Left kidney (tissue), 2 donors: ENCODE data around the gene TBC1D2B. TPM values are rescaled to one million over a fixed set of nuclear protein-coding genes. Genes with fewer than 3 reads are reported as not detected.
A peak's percentile ranks its signal among the peaks of the same experiment; 100 is the strongest.

ENCODE experiments used
- DNase-seq: peaks from one replicate; pipeline ENCODE4 v3.0.0-alpha.2; 2013
- polyA plus RNA-seq: library from polyadenylated mRNA; unstranded; fragments of 120-200 nt; gene quantifications from one replicate; pipeline ENCODE4 v1.2.1, GENCODE V29; 2013; ENCODE audit not compliant: insufficient read length

Gene TBC1D2B
- polyA plus RNA-seq, 1 donor, result 30.8 TPM

DNA sequence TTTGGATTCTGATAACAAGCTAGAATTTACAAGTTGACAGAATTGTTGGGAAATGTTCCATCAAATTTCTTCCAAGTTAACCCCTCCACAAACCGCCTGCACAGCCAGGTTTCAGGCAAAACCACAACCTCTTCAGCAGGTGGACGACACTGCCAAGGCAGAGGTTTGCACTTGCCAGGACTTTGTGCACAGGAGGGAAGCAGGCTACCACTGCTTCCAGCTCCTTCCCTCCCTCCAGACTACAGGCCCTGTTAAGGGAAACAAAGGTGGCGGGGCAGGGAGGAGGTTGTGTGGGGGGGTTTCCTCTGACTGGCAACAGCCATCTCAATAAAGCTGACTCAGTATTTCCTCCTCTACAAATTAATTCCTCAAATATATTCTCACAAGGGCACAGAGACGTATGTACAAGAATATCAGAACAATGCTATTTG, 42.2 kb downstream of the TBC1D2B start:
- DNase-seq, result no peak

DNA sequence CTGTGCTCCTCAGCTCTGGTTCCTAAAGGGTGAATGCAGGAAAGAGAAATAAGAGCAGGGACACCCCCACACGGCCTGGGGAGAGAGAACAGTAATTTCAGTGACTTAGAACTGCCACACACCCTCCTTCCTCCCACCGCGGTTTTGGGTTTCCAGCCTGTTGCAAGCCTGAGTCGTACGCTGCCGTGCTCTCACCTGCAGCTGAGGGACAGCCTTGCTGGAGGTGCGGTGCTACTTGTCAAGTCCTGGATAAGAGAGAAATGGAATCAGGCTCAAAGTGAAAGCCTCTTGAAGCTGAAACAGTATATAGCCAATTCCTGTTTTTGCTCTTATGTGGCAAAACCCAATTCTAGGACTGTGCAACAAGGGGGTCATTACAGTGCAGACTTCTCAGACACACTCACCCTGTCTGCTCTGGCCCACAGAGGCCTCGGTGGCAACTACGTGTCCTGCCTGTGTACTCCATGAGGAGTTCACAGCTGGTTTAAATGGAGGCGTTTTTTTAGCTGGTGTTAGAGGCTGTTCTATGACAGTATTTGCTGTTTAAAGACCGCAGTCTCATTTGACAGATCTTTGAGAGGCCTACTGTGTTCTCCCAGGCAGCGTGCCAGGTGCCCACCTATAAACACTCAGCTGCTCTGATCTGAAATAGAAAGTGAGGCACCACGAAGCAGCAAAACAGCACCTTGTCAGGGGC, 42.9 kb downstream of the TBC1D2B start:
- DNase-seq, result peak; percentile 68

DNA sequence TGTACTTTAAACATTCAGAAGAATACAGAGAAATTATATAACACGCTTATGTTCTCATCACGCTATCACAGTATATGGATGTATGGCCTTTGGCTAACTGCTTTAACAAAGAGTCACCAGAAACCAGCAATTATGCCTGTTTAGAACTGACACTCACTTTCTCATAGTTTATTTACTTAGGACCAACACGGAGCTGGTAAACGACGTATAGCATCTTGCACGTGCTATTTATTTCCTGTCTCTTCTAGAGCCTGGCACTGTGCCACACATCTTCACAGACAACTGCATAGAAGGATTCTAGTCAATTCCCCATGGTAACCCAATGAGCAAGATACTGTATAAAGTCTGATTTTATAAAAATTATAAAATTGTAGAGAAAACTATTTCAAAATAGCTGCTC, 43.6 kb downstream of the TBC1D2B start:
- DNase-seq, result no peak

DNA sequence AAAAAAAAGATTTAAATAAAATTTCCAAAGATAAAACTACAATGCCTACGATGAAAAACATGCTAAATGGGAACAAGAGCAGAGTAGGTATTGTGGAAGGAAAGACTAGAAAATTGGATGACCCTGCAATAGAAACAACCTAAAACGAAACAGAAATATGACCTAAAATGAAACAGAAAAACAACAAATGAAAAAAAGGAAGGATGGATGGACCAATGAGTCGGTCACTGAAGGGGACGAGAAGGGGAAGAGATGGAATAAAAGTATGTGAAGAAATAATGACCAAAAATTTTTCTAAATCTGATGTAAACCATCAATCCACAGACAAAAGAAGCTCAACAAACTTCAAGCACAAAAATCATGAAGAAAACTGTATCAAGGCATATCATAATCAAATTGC, 44.8 kb downstream of the TBC1D2B start:
- DNase-seq, result no peak

DNA sequence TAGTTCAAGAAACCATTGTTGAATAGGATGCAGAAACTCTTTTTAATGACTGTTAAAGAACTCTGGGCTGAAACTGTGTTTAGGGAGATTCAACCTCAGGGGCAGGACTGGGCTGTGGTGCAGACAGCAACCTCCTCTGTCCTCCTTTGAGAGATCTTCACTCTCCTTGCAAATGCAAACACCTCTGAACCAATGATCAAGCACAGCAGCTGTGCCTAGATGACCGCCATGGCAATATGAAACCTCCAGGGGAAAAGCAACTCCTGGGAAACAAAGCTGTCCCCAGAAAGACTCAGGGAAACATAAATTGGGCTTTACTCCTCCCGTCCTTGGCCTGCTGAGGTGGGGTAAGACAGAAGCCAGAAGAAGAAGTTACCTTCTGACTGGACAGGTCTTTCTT, 52.6 kb downstream of the TBC1D2B start:
- DNase-seq, result no peak

DNA sequence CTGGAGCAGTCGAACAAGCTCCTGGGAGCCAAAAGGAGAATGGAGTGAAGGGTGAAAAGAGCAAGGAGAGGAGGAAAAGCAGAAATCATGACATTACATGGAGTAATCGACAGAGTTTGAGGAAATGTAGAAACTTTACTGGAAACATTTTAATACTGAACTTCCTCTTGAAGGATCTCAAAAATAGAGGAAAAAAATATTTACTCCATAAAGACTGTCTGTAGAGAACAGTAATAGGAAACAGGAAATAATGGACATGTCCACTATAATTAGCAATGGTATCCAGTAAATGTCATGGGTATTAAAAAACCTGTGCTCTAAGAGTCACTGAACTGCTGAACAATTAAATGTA, 53.0 kb downstream of the TBC1D2B start:
- no peak for DNase-seq

DNA sequence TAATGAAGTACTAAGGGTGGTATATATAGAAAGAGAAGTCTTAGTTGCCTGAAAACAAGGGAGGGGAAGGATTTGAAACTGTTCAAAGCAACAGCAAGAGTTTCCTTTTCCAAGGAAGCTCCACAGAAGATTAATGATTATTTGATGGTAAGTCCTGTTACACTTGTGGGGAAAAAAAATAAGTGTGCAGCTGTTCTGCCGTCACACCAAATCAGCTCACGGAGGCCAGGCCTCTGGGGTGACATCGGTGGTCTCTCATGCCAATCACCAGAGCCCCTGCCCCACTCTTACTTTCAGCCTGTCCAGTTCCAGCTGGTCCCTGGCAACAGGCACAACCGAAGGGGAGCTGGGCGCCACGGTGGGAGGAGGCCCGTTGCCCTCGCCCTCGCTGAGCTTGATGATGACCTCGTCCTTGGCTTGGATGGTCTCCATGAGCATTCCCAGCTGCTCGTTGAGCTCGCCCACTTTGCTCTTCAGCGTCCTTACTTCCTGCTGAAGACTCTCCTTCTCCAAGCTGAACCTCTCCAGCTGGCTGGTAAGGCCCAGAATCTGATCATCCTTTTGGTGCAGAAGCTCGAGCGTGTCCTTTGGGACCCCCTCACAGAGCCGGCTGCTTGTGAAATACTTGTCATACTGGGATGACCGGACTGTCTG, 53.5 kb downstream of the TBC1D2B start:
- DNase-seq, result no peak

DNA sequence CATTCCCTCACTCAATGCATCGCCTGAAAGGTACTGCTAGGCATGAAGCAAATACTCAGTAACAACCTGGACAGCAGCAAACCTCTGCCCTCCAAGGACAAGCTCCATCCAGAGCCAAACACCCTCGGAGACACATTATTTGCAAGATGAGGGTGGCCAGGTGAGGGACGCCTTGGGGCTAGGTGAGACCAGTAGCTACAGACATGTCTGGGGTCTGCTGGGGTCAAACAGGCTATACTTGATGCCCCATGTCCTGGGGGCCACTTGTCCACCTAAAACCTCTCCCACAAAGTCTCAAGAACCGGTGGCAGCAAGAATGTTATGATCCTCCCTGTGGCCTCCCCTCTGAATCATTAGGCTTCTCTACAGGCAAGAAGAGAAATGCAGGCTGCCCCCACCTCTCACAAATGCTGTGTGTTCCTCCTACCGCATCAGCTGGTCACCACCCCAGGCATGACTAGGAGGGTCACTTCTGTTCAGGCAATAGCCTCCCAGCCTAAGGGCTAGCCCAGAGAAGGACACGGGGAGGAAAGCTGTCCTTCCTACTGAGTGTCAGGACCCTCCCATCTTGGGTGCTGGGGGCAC, 54.3 kb downstream of the TBC1D2B start:
- DNase-seq, result no peak

DNA sequence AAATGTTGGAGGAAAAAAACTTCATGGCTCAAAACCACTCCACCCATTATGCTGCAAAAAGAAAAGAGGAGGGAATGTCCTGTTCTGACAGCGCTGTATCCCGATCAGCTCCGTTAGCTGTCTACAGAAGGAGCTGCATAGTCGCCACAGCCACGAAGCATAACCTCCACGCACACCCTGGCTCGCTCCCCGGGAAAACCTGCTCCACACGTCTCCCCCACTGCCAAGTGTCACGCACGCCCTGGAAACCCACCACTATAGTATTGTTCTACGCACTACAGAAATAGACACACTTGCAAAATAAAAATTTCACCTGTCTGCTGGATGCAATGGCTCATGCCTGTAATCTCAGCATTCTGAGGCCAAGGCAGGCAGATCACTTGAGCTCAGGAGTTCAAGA, 55.8 kb downstream of the TBC1D2B start:
- no peak for DNase-seq

DNA sequence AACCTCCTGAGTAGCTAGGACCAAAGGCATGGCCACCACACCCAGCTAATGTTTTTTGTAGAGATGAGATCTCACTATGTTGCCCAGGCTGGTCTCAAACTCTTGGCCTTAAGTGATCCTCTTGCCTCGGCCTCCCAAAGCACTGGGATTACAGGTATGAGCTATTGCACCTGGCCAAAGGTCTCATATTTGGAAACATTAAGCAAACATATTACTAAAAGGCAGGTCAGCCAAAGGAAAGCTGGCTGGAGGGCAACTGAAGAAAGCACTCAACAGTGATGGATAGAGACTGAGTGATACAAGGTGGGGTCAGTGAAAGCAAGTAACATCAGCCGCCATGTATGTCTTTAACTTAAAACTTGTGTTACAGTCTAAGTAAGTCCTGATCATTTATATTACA, 57.5 kb downstream of the TBC1D2B start:
- no peak for DNase-seq

DNA sequence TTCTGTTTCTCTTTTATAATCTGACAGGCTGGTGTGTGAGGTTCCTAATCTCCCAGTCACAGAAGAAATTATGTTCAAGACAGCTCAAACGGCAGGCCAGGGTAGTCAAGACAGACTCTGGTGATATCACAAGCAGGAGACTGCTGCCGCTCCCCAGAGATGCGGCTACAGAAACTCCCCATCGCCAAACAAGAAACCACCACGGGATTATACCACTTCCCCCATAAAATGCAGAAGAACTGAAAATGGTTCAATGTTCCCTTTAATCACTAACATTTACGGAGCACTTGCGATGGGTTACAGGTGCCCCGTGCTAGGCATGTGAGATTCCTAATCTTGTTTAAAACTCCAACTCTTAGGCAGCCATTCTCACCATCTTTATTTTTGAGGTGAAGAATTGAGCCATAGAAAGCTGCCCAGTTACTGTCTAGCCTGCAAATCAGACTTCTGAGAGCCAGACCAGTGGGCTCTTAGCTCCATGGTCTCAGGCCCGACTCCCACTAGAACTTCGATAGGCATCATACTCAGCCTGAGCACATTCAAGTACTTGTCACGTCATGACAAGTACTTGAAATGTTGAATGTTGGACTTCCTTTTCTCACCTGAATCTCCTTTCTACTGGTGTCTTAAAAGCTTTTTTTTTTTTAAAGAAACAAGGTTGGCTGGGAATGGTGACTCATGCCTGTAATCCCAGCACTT, 58.4 kb downstream of the TBC1D2B start:
- DNase-seq, result no peak

DNA sequence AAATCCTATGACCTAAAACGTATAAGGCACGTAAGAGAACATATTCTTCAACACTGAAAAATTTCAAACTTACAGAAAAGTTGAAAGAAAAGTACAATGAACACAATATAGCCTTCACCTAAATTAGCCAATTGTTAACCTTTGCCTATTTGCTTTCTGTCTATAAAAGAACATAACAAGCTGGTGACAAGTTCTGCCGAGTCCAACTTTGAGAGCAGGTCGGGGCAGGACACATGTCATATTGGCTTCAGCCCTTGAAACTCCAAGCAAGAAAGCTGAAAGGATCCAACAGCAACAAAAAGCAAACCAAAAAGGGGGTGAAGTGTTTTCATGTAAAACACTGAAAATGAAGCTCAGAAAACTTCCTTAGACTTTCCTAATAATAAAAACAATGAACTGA, 59.1 kb downstream of the TBC1D2B start:
- DNase-seq, result no peak

DNA sequence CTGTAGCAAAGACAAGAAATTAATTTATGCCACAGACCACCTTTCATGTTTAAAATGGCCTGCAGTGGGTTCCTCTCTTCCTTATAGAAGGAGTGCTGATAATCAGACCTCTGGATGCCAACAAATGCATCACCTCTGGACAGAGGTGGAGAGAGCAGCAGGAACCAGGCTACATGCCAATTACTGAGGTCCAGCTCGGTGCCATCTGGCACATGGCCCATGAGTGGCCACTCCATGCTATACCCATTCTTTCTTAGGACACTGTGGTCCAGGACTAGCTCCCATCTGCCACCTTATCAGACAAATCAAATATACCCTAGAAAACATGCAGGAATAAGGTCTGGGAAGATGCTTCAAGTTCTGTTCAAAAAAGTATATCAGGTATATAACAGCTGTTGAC, 60.7 kb downstream of the TBC1D2B start:
- no peak for DNase-seq

DNA sequence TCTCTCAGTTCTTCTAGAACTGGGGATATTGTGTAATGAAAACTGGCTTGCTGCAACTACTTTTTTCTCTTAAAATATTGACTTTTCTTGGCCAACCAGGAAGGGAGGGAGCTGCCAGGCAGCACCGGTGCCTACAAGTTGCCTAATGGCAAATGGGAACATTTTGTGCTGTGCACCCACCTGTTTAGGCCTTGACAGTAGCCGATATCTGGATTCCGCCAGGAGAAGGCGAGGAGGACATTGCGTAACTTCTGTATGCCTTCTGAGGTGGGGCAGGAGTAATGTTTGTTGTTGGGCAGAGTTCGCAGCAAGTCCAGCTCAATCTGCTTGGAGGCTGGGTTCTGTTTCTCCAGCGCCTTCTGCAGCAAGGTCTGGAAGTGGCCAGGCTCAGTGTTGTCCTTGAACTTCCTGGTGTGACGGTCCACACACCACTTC, 64.9 kb downstream of the TBC1D2B start:
- DNase-seq, result no peak

DNA sequence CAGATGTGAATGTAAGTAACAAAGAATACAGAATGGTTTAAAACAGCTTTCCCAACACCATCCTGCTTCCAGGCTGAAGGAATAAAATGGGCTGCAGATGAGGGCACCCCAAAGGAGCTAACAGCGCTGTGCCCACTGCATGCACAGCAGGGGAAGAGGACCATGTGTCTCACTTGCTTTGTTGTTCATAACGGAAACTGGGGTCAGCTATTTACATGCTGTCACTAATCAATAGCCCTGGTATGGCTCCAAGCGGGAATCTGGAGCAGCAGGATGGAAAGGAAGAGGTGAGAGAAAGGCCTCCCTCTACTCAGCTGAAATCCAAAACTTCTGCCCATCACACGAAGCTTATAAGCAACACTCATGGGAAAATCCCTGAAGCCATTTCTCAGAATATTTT, 67.4 kb downstream of the TBC1D2B start:
- no peak for DNase-seq

DNA sequence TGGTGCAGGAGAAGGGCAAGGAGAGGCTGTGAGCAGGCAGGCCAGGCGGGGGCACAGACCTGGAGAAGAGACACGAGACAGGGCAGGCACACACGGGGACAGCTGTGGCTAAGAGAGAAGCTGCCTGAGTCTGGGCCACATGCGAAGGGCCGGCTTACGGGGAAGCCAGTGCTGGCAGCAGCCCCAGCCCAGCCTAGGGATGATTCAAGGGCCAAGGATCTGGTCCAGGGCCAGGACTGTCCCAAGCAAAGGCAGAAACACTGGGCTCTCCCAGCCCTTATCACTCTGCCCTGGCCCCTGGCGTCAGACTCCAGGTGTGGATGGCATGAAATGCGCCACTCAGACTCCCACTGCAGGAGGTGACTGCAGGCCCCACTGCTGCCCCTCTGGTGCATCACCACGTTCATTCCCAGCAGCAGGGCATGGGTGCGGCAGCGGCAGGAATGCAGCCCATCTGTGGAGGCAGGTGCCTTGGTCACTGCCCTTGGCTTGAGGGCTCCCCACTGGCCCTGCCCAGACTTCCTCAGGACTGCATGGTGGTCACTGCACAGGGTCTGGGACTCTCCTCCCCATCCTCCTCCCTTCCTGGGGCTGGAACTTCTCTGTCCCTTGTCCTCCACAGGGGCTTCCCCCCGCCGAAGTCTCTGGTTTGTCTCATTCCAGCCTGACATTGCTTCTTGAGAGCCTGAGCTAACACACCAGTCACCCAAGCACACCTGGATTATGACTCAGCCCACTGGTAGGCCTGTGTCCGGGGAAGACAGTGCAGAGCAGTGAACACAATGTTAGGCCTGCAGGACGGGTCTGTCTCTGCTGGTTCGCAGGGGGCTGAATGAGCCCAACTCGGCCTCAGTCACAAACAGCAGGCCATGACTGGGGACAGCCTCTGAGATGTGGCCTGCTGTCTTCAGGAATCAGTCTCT, 69.3 kb downstream of the TBC1D2B start:
- DNase-seq, result no peak

DNA sequence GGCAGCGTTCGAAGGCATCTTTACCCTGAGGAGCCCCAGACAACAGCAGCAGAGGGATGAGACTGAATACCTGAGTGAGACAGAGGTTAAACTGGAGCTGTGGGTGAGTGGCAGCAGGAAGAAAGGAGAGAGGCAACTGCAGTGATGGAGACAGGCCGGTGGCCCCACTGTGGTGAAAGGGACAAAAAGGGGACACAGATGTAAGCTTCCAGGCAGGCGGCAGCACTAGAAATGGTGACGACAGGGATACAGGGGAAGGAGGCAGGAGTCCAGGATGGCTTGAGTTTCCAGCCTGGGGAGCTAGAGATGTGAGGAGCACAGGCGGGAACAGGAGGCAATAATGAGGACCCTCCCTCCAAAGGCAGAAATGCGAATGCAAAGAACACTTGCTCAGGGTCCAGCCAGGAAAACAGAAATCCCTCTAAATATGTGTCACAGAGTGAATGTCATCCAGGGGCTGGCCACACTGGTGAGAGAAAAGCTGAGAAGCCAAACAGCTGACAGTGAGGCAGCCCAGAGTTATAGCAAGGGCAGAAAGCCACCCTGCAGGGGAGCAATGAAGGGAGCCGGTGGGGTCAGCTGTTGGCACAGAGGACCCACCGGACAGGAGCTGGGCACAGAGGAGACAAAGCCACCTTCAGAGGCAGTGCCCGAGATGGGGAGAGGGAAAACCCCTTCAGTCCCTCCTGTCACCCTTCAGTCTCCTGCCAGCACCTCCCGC, 70.1 kb downstream of the TBC1D2B start:
- no peak for DNase-seq

DNA sequence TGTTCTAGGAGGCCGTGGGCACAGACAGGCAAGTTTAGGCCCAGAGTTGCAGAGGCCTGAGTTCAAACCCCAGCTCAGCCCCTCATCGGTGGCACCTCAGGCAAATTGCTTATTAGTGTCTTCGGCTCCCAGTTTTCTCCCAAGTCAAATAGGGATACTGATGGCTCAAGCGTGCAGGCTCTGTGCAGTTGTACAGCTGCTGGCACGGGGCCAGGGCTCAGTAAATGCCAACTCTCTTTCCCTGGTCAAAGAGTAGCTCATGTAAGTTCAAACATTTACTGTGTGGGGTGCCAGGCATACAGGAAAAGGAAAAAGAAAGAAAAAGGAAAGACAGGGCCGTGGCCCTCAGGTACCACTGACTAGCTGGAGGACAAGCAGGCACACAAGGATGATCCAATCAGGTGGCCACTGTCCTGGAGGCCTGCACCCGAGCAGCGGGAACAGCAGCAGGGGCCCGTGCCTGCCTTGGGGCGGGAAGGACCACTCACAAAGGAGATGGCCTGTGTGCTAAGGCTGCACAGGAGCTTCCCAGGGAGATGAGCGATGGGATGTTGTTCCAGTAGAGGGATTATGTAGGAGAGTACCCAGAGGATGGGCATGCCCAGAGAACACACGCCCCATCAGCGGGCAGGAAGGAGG, 70.8 kb downstream of the TBC1D2B start:
- DNase-seq, result no peak

DNA sequence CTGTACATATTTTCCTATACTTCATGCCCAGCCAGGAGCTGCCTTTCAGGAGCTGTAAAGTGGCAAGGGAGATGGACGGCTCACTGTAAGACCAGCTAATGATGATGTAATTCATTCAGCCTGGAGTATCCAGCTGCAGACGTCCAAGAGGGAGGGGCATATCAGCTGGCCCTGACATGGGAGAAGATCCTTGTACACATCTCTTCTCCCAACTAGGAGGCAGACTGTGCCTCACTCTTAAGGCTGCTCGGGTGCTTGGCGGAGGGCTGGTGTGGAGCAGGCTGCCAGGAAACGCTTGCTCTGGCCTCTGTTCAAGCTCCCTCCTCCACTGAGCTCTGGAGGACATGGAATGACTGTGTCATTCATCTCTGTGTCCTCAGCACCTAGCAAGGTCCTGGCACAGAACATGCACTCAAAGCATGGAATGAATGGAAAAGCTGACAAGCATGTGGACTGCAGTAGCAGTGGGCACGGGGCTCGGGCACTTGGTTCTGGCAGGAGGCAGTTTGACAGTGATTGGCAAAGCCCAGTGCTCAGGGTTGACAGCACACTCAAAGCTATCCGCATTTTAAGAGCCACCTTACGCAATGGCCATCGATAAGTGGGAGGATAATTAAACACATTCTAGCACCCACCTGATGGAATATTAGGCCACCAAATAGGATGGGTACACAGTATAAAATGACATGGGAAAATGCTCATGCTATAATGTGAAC, 72.4 kb downstream of the TBC1D2B start:
- DNase-seq, result peak; percentile 53

DNA sequence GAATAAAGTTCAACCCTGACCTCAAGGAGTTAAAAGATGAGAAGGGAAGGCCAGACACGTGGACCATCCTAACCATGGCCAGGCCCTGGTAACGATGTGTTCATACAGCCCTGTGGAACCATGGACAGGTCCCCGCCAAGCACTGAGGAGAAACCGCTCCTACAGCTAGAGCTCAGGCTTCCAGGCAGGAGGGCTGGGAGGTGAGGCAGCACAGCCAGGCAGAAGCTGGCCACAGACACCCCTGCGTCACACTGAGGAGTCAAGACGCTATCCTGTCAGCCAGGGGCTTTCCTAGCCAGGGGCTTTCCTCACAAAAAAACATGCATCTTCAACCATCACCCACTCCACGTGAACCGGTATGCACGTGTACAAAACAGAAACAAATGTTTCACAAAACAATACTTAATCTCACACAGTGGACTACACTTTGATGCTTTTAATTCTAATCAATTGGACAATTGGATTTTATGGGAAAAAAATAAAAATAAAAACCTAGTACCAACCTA, 73.2 kb downstream of the TBC1D2B start:
- no peak for DNase-seq
